GM19240 (cell line): Measurements from ENCODE around the gene ATG16L1.

Source experiments
- DNase-seq: peaks from one replicate; pipeline ENCODE4 v3.0.0; 2011; ENCODE audit warnings: low spot score; ENCODE audit not compliant: insufficient read length

Gene ATG16L1

DNA sequence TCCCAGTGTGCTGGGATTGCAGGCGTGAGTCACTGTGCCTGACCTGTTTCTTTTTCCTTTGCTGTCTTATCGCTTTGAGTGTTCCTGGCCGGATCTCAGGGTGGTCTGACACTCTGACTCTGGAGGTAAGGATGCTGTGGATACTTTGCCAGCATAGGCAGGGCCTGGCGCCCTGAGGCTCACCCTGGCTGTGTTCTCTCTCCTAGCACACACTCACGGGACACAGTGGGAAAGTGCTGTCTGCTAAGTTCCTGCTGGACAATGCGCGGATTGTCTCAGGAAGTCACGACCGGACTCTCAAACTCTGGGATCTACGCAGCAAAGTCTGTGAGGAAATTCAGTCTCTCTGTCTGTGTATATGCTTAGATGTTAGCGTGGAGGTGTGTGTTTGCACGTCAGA lies 38.2 kb downstream of the ATG16L1 start:
- DNase-seq, result no peak

DNA sequence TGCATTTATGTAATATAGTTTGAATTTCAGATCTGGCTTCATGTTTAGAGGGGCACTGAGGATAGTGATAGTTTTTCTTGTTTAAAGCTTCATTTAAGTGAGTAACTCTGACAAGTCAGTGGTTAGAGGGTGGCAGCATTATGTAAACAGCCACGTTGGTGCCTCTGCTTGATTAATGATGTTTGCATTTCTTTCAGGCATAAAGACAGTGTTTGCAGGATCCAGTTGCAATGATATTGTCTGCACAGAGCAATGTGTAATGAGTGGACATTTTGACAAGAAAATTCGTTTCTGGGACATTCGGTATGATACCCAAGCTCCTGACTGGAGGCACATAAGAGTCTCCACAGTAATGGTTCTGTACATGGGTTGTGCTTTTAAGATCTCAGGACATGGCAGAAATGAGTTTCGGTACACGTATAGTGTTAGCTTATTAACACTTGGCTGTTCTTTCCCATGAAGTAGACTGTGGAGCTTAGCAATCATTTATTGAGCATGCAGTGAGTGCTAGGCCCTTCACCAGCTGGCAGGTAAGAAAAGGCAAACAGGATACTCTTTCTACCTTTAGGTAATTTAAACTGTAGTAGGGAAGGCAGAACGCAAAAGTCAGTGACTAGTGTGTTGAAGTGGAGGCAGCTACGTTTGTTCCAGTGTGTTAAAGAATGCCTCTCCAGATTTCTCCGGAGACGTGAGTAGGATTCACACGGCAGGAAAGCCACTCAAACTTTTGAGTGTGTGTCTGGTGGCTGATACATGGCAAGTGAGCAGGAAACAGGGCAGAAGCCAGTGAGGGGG lies 38.8 kb downstream of the ATG16L1 start:
- DNase-seq, result no peak

DNA sequence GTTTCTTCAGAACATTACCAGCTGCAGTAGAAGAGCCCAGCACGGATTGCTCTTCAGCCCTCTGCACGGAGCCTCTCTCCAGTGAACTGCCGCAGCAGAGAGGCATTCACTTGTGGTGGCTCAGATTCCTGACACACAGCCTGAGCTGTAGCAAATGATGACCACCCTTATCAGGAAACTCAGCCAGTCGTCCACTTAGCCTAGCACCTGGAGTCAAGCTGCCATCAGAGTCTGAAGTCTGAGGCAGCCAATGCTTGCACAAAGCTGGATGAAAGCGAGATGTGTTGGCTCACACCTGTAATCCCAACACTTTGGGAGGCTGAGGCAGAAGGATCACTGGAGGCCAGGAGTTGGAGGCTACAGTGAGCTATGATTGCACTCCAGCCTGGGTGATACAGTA lies 44.4 kb downstream of the ATG16L1 start:
- DNase-seq, result no peak

DNA sequence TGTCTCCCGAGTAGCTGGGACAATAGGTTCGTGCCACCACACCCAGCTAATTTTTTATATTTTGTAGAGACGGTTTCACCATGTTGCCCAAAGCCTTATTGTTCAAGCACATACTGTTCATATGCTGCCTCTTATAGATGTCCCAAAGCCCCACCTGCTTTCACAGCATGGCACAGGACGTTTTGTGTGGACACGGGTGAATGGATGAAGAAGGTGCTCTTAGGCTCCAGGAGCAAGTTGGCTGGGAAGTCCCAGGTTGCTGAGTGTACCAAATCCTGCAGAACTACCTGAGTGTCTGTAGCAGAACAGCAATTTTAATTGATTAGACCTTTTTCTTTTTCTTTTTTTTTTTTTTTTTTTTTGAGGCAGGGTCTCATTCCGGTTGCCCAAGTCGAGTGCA lies 45.6 kb downstream of the ATG16L1 start:
- DNase-seq, result no peak

DNA sequence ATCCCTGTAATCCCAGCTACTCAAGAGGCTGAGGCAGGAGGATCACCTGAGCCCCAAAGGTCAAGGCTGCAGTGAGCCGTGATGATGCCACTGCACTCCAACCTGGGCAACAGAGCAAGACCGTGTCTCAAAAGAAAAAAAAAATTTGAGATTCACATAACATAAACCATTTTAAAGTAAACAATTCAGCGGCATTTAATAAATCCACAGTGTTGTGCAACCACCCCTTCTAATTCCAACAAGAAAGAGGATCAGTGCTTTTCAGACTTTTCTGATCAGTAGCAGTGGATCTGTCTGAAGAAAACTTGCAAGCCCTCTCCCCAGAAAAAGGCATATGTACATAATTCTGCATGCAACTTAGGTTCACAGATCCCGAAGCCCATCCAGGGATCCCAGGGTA lies 48.9 kb downstream of the ATG16L1 start:
- no peak for DNase-seq

DNA sequence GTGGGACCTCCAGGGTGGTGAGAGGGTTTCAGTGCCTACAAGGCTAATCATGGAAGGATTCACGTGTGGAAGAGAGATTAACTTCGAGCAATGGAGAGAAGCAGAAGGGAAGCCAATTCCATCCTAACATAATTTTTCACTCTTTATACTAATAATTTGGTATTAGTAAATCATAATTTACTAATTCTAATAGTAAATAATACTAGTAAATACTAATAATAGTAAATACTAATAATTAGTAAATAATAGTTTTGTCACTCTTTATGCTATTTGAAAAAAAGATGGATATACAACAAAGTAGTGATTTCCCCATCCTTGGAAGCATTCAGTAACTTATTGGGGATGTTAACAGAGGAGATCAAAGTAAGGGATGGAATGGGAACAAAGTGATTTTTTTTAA lies 49.8 kb downstream of the ATG16L1 start:
- DNase-seq, result no peak

DNA sequence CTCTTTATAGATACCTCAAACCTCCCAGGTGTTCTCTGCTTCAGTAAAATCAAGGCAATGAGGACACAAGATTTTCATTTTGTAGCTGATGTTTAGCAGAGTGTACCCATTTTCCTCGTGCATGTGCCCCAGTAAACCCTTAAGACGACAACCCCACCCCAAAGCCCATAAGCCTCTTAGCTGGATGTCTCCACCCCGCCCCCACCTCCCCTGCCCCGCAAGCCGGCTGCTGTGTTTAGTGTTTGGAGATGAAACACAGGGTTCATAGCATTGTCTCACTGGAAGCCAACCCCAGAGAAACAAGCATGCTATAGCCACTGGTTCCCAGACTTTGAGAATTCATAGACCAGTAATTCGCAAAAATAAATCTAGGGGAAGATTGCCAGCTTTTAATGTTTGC lies 50.3 kb downstream of the ATG16L1 start:
- DNase-seq, result no peak

DNA sequence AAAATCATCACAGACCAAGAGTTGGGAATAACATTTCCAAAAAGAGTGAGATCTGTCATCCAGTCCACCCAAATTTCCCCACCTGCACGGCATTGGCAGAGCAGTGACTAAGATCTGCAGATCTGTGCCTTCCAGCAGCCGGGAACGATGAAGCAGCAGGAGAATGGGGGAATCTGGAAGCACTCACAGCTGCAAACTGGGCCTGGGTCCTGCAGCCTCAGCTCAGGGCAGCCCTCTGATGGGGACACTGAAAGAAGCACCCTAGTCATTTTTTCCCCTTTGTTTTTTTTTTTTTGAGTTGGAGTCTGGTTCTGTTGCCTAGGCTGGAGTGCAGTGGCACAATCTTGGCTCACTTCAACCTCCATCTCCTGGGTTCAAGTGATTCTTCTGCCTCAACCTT lies 51.8 kb downstream of the ATG16L1 start:
- DNase-seq, result no peak

DNA sequence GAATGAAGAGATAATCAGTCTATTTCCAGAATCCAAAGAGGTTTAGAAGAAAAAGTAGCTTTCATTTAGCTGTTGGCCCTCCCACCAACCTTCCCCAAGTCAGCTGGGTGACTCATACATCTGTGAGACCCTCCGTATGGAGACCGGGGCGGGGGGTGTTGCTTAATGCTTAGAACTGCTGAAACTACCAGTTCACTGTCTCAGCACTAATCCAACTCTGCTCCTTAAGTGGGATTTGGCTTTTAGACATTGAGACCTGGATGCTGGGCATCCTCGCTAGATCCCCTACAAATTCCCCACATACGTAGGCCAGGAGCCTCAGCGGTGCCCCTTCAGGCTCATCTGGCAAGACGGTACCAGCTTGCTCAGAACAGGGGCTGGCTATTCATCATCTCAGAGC lies 56.1 kb downstream of the ATG16L1 start, which contains the start of gene SAG:
Gene SAG (plus strand): TSS at position 252 of the 400 bp plus-strand sequence. CDS start 1,374 bp downstream, outside the sequence.
- DNase-seq, result no peak

DNA sequence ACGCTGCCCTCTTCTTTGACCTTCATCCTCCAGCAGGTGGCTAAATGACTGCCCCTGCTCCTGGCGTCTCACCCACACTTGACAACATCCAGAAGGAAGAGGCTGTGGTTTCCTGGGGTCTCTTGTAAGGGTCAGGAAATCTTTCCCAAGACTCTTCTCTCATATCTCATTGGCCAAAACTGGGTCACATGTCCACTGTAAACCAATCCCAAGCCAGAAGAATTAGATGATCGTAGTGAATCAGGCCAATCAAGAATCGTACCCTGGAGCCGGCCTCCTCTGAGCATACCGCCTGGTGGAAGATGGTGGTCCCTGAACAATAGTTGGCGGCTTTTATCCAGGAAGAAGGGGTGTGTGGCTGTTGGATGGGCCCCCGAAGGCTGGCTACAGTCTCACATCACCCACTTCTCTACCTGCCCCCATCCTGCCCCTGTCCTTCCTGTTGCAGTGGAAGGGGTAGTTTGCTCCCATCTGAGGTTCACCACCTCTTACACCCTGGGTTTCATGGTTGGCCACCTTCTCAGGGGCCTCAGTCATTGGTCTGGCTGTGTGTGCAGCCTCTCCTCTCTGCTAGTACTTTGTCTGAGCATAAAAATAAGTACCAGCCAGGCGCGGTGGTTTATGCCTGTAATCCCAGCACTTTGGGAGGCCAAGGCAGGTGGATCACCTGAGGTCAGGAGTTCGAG lies 59.9 kb downstream of the ATG16L1 start:
- no peak for DNase-seq

DNA sequence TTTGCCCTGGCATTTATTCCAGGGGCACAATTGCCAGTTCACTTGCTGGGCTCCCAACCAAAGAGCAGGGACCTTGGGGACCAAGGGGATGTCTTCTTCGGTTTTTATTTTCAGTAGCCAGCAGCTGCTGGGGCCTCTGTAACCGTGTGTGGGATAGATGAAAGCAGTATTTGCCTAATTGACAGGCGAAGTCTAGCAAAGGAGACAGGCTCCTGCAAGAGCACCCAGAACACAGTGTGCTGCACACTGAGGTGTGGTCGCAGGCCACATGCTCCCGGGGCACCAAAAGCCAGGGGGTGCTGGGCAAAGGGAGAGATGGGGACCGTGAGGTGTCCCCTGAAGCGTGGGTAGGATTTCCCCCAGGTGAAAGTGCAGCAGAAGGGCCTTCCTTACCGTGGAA lies 61.4 kb downstream of the ATG16L1 start:
- DNase-seq, result no peak

DNA sequence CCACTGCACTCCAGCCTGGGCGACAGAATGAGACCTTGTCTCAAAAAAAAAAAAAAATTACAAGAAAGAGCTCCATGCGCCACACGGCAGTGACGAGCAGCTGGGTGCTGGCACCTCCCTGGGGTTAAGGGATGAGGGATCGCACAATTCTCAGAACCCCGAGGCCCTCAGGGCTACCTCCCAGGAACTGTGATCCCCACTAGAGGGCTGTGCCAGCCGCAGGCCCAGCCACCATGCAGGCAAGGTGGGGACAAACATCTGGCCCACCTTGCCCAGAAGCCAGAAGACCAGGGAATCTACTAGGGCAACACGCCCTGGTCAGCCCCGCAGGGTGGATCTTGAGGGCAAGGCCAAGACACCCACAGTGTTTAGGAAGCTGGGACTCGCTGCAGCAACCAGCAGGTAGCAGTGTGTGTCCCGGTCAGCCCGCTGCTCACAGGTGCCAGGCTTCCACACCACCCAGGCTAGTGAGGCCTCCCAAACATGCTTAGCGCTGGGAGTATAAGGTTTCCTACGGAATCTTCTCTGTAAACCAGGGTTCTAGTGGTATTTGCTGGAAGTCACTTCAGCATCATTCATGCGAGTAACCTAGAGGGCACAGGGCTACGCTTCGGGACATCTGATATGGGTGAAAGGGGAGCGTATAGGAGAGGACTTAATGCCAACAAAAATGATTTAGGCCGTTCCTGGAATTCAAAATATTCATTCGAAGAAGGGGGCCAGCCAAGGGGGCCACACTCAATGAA lies 62.9 kb downstream of the ATG16L1 start:
- DNase-seq, result no peak

DNA sequence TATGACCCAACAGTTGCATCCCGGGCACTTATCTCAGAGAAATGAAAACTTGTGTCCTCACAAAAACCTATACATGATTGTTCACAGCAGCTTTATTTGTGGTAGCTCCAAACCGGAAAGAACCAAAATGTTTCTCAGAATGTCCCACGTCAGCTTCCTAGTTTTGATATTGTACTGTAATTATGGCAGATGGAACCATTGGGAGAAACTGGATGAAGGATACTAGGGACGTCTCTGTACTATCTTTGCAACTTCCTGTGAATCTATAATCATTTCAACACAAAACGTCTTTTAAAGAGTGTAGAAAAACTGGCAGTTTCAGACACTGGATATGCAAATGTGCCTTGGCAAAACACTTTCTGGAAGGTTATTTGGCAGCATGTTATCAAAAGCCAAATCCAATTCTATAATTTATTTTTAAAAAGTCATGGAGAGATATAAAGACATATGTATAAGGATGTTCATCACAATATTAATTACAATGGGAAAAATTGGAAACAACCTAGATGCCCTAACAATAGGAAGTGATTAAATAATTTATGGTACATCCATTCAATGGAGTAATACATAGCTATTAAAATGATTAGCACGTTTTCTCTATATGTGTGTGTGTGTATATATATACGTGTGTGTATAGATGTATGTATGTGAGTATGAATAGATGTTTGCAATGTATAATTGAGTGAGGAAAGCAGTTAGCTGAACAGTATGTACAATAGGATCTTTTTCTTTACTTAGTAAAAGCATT lies 65.9 kb downstream of the ATG16L1 start:
- no peak for DNase-seq

DNA sequence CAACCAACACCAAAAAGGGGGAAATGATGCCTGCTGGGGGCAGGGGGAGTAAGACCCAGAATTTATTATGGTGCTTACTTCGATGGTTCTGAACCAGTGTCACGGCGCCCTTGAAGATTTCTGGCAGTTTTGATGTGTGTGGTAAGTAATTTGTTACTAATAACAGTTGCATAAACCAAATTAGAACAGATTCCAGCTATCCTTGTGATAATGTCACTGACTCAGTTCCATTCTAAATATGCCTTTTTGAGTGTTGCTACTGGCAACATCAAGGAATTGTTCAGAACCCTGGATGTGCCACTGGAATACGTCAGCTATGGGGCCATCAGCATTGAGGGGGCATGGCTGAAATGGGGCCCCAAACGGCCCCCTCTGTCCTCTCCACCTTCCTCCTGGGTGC lies 67.8 kb downstream of the ATG16L1 start:
- DNase-seq, result no peak

DNA sequence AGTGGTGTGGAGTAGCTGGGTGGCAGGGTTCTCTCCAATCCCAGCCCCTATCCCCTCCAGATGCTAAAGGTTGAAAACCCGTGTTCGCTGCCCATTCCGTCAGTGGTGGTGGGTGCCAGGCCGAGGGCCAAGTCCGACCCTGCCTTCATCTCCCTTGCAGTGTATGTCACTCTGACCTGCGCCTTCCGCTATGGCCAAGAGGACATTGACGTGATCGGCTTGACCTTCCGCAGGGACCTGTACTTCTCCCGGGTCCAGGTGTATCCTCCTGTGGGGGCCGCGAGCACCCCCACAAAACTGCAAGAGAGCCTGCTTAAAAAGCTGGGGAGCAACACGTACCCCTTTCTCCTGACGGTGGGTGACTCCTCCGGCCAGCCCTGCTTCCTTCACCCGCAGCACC lies 69.0 kb downstream of the ATG16L1 start:
- DNase-seq, result no peak

DNA sequence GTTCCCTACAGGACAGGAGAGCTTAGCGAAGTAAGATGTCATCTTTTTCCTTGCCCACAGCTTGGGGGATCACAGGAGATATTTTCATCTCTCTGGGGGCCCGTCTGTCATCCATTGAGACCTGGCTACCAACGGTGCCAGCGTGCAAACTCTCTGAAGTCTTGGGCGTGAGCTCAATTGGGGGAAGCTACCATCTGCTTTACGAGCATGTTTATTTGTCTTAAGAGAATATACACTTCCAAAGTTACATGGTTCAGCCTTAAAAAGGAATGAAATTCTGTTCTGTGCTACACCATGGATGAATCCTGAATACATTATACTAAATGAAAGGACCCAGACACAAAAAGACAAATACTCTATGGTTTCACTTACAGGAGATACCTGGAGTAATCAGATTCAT lies 69.7 kb downstream of the ATG16L1 start:
- no peak for DNase-seq

DNA sequence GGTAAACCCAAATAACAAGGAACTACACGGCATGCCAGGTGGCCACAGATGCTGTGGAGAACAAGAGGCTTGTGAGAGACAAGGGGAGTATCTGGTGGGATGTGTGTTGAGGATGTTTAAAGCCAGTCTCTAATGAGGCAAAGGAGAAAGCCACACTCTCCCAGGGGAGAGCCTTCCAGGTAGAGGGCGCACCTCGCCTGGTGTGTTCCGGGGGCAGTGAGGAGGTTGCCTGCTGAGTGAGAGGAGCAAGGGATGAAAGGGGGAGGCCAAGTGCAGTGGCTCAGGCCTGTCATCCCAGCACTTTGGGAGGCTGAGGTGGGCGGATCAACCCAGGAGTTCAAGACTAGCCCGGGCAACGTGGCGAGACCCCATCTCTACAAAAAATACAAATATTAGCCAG lies 72.4 kb downstream of the ATG16L1 start:
- no peak for DNase-seq

DNA sequence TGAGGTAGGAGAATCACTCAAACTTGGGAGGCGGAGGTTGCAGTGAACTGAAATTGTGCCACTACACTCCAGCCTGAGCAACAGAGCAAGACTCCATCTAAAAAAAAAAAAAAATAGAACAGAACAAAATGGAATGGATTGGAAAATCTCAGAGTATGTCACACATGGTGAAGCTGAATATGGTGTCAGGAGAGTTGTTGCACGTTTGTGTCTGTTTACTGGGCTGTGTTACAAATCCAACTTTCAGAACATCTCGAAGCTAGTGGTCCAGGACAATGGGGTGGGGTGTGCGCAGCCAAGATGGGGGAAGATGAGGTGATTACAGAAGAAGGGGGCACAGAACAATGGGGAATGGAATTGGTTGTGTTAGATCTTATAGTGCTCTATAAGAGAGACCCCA lies 73.8 kb downstream of the ATG16L1 start:
- no peak for DNase-seq

DNA sequence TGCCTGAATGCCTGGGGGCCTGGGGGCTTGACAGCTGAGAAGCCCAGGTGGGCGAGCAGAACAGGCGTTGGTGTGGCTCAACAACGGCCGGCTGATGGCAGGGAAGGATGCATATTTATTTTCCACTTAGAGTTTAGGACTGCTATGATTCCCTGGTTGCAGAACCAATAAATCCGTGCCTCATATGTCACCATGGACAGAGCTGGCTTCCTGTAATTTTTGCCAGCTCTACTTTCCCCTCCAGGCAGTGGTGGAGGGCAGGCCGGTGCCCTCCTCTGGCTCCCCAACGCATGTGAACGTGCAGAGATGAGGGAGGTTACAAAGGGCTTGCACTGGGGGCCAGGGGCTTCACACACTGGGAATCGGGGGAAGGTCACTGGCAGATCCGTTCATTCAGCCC lies 74.3 kb downstream of the ATG16L1 start:
- DNase-seq, result no peak

DNA sequence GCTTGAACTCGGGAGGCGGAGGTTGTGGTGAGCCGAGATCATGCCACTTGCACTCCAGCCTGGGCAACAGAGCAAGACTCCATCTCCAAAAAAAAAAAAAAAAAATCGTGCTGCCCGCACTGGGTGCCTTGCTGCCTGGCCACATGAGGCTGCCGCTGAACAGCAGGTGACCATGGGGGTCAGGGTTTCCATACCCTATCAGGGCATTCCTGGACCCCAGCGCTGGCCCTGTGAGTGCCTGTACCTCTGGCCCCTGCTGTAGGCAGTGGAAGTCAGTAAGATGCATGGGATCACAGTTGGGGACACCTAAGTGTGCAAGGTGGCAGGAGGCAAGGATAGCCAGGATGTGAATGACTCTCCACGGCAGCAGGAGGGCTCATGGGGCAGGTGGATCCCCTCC lies 75.0 kb downstream of the ATG16L1 start:
- DNase-seq, result no peak

DNA sequence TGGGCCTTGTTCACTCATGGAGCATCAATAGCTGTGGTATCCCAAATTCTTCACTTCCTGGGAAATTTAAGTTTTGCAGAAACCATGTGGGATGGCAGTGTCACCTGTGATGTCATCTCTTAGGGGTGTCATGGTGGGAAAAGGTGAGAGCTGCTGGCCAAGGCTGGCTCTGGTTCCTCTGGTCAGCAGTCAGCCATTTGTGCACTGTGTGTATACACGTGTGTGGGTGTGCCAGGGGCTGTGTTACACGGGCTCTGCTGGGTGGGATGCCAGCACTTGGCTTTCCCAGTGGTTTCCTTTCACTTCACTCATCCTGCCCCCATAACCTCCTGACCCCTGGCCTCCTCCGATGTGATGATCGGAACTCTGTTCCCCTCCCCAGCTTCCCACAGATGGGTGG lies 77.4 kb downstream of the ATG16L1 start:
- DNase-seq, result no peak
